Neural progenitor cell (in vitro differentiated cells): ENCODE measurements around the gene LRRC56. TPM values are rescaled to one million over a fixed set of nuclear protein-coding genes. Genes with fewer than 3 reads are reported as not detected.

ENCODE experiments used
- DNase-seq: peaks from one replicate; pipeline ENCODE4 v3.0.0-alpha.2; 2016; ENCODE audit warnings: low spot score
- H2AFZ ChIP-seq: fragments of 200-600 bp; sonication (generic); replicated peaks from 2 replicates; pipeline ENCODE4 v1.6.1; 2016; ENCODE audit warnings: antibody characterized with exemption
- H3F3A ChIP-seq: fragments of 200-600 bp; sonication (generic); 2 replicates; pipeline ENCODE4 v1.6.1; 2016; ENCODE audit warnings: antibody characterized with exemption, low read depth
- H3K27ac ChIP-seq: fragments of 200-600 bp; sonication (generic); 2 replicates; pipeline ENCODE4 v1.5.1; 2016; ENCODE audit warnings: mild to moderate bottlenecking
- H3K27me3 ChIP-seq: fragments of 200-600 bp; sonication (generic); 2 replicates; pipeline ENCODE4 v1.6.1; 2016; ENCODE audit warnings: mild to moderate bottlenecking, moderate library complexity
- H3K36me3 ChIP-seq: fragments of 200-600 bp; sonication (generic); 2 replicates; pipeline ENCODE4 v1.5.1; 2016
- H3K4me1 ChIP-seq: fragments of 200-600 bp; sonication (generic); 2 replicates; pipeline ENCODE4 v1.6.1; 2016; ENCODE audit warnings: mixed run types
- H3K4me2 ChIP-seq: fragments of 200-600 bp; sonication (generic); 2 replicates; pipeline ENCODE4 v1.6.1; 2016
- H3K4me3 ChIP-seq: fragments of 200-600 bp; sonication (generic); 2 replicates; pipeline ENCODE4 v1.5.1; 2016
- H3K79me2 ChIP-seq: fragments of 200-600 bp; sonication (generic); 2 replicates; pipeline ENCODE4 v1.6.1; 2016; ENCODE audit warnings: low read depth
- H3K9ac ChIP-seq: fragments of 200-600 bp; sonication (generic); 2 replicates; pipeline ENCODE4 v1.6.1; 2016
- H3K9me3 ChIP-seq: fragments of 200-600 bp; sonication (generic); 2 replicates; pipeline ENCODE4 v1.5.1; 2016; ENCODE audit warnings: low read depth
- H4K20me1 ChIP-seq: fragments of 200-600 bp; sonication (generic); 2 replicates; pipeline ENCODE4 v1.6.1; 2016; ENCODE audit warnings: low read depth
- H3K27ac Mint-ChIP-seq: 3 replicates; pipeline ENCODE4 v1.8.0; 2021; ENCODE audit warnings: mixed read lengths
- H3K27me3 Mint-ChIP-seq: 2 replicates; pipeline ENCODE4 v1.8.0; 2022; ENCODE audit warnings: low read depth, mild to moderate bottlenecking, inconsistent platforms, moderate library complexity, mixed read lengths; ENCODE audit not compliant: insufficient read depth
- H3K36me3 Mint-ChIP-seq: 3 replicates; pipeline ENCODE4 v1.8.0; 2021; ENCODE audit warnings: mixed read lengths
- H3K4me1 Mint-ChIP-seq: 3 replicates; pipeline ENCODE4 v1.8.0; 2021; ENCODE audit warnings: mixed read lengths
- H3K4me3 Mint-ChIP-seq: 3 replicates; pipeline ENCODE4 v1.8.0; 2021; ENCODE audit warnings: mild to moderate bottlenecking, moderate library complexity, mixed read lengths
- H3K9me3 Mint-ChIP-seq: 3 replicates; pipeline ENCODE4 v1.8.0; 2020; ENCODE audit warnings: mixed read lengths
- CTCF ChIP-seq: fragments of 200-600 bp; sonication (generic); IDR thresholded peaks from 2 replicates; pipeline ENCODE4 v1.5.1; 2017; ENCODE audit warnings: antibody characterized with exemption, mild to moderate bottlenecking
- EZH2 ChIP-seq: fragments of 200-600 bp; sonication (generic); IDR thresholded peaks from 2 replicates; pipeline ENCODE4 v1.6.1; 2017; ENCODE audit warnings: antibody characterized with exemption, mild to moderate bottlenecking, moderate library complexity
- EZH2phosphoT487 ChIP-seq: fragments of 200-600 bp; sonication (generic); IDR thresholded peaks from 2 replicates; pipeline ENCODE4 v1.6.1; 2017; ENCODE audit warnings: antibody characterized with exemption
- total RNA-seq: library from RNA; depleted of rRNA; stranded (reverse); fragments of >200 nt; gene quantifications from 2 replicates; pipeline ENCODE4 v1.2.3, GENCODE V29; 2015; ENCODE audit warnings: low replicate concordance

LRRC56 gene
- total RNA-seq, 1 donor from 2014 or later, result 0.45 TPM

- no peak for TF ChIP-seq EZH2
- no peak for TF ChIP-seq CTCF
- TF ChIP-seq EZH2phosphoT487, result no peak
- no peak for DNase-seq
- H3K4me1 Mint-ChIP-seq, result peaks cover 36% of the 10 kb centered on the region
- peaks cover 10% of the 10 kb centered on the region for H3K36me3 Mint-ChIP-seq
- peaks cover 15% of the 10 kb centered on the region for H3K27me3 ChIP-seq
- H4K20me1 ChIP-seq, result peaks cover 73% of the 10 kb centered on the region
- peak overlapping the region; percentile 93 for H3K4me3 ChIP-seq
- peaks cover 23% of the 10 kb centered on the region for H3F3A ChIP-seq
- no peaks in the 10 kb centered on the region for H3K36me3 ChIP-seq
- H3K4me2 ChIP-seq, result peak overlapping the region; percentile 100
- H3K27me3 Mint-ChIP-seq, result peaks cover 6% of the 10 kb centered on the region
- H3K27ac Mint-ChIP-seq, result no peak overlapping the region
- no peak overlapping the region for H2AFZ ChIP-seq
- peak overlapping the region; percentile 98 for H3K9ac ChIP-seq
- H3K4me3 Mint-ChIP-seq, result peak overlapping the region; percentile 95
- no peaks in the 10 kb centered on the region for H3K9me3 Mint-ChIP-seq
- H3K9me3 ChIP-seq, result no peaks in the 10 kb centered on the region
- no peak overlapping the region for H3K27ac ChIP-seq
- peaks cover 20% of the 10 kb centered on the region for H3K4me1 ChIP-seq
- peaks cover 71% of the 10 kb centered on the region for H3K79me2 ChIP-seq
Measured at GRCh38 chr11:578276-579035, 41.1 kb downstream of the LRRC56 start.

GRCh38 chr11:579830-580601, 42.7 kb downstream of the LRRC56 start:
- Histone ChIP-seq H3K79me2 (peaks cover 78% of the 10 kb centered on the region), H4K20me1 (peaks cover 76% of the 10 kb centered on the region), H3K36me3 (no peaks in the 10 kb centered on the region), H3K27me3 (peaks cover 4% of the 10 kb centered on the region), H3K4me1 (peaks cover 11% of the 10 kb centered on the region), H3F3A (peaks cover 13% of the 10 kb centered on the region), H3K27ac (no peak overlapping the region), H3K9ac (peak overlapping the region; percentile 40), H3K9me3 (no peaks in the 10 kb centered on the region), H3K4me3 (no peak overlapping the region), H2AFZ (no peak overlapping the region), H3K4me2 (no peak overlapping the region)
- H3K36me3 Mint-ChIP-seq, result peaks cover 10% of the 10 kb centered on the region
- no peak for DNase-seq
- H3K27ac Mint-ChIP-seq, result peak overlapping the region; percentile 78
- no peaks in the 10 kb centered on the region for H3K9me3 Mint-ChIP-seq
- H3K4me1 Mint-ChIP-seq, result peaks cover 23% of the 10 kb centered on the region
- peaks cover 2% of the 10 kb centered on the region for H3K27me3 Mint-ChIP-seq
- TF ChIP-seq EZH2phosphoT487 (no peak), EZH2 (no peak), CTCF (no peak)
- peak overlapping the region; percentile 69 for H3K4me3 Mint-ChIP-seq

GRCh38 chr11:581342-581741, 44.0 kb downstream of the LRRC56 start:
- H3K36me3 Mint-ChIP-seq, result peaks cover 13% of the 10 kb centered on the region
- TF ChIP-seq CTCF, result no peak
- TF ChIP-seq EZH2, result no peak
- no peak for TF ChIP-seq EZH2phosphoT487
- no peak overlapping the region for H3K4me3 Mint-ChIP-seq
- Histone ChIP-seq H3K4me2 (no peak overlapping the region), H3K9me3 (no peaks in the 10 kb centered on the region), H3K36me3 (no peaks in the 10 kb centered on the region), H3K27me3 (no peaks in the 10 kb centered on the region), H3K4me3 (no peak overlapping the region), H3F3A (peaks cover 10% of the 10 kb centered on the region), H3K9ac (no peak overlapping the region), H3K79me2 (peaks cover 77% of the 10 kb centered on the region), H4K20me1 (peaks cover 77% of the 10 kb centered on the region), H3K4me1 (peaks cover 10% of the 10 kb centered on the region), H2AFZ (no peak overlapping the region), H3K27ac (no peak overlapping the region)
- H3K27me3 Mint-ChIP-seq, result no peaks in the 10 kb centered on the region
- no peak for DNase-seq
- H3K4me1 Mint-ChIP-seq, result peaks cover 21% of the 10 kb centered on the region
- no peaks in the 10 kb centered on the region for H3K9me3 Mint-ChIP-seq
- no peak overlapping the region for H3K27ac Mint-ChIP-seq
